ENCODE data around the gene NPVF.

Gene NPVF

DNA sequence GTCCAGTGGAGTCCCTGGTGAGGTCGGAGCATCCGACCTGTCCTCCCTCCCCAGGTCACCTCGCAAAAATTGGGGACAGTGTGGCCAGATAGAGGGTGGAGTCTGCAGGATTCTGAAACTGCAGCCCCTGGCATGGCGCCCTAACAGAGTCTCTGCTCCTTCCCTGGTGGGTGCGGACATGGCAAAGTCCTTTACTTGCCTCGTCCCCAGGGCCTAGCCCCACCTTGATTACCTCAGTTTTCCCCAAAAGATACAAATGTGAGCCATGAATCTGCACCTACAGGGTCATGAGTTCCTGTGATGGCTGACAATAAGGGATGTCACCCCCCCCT is 47.7 kb downstream of the NPVF start:
- H3K4me3 ChIP-seq (replicated peaks; ENCODE audit: low read depth, low read length): peak overlapping the region; percentile 55
- TF ChIP-seq CTCF (IDR thresholded peaks at IDR 0.05; ENCODE audit: low read depth, low read length, missing control alignments): no peak
- DNase-seq (ENCODE audit: extremely low read depth, low read depth): no peak

DNA sequence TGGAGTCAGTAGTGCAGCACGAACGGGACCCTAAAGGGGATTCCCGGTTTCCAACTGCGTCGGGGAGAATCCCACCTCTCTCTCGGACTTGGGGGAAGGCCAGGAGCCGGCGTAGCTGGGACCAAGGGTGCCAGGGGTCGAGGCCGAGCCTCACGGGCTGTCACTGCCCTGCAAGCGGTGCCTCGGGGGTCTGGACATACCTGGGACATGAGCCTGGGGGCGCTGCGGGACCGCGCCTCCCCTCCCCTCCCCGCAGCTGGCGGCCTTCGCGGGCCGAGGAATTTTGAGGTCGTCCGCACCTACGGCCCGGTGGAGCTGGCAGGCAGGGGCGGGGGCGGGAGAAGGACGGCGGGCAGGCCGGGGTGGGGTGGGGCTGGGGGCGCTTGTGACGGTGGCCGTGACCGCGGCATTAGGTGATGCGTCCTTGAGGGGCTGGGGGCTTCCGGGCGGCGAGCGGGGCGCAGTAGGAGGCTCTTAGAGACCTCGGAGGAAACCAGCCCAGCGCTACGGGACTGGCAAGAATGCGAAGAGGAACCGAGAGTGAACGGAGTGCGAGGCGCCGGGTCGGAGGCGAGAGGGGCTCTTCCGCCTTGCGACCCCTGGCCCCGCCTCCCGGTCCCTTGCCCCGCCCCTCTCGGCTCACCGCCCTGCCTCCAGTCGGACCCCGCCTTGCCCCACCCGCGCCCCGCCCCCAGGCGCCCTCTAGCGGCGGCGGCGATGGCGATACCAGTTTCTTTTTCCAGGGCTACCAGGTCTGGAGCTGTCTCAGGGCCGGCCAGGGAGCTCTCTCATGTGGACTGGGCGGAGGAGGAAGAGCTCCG is 48.3 kb downstream of the NPVF start:
- no peak for DNase-seq (ENCODE audit: extremely low read depth, low read depth)
- peak; percentile 61 for TF ChIP-seq CTCF (IDR thresholded peaks at IDR 0.05; ENCODE audit: low read depth, low read length, missing control alignments)
- peak overlapping the region; percentile 55 for H3K4me3 ChIP-seq (replicated peaks; ENCODE audit: low read depth, low read length)

- DNase-seq (ENCODE audit: extremely low read depth, low read depth): no peak
- peak overlapping the region; percentile 55 for H3K4me3 ChIP-seq (replicated peaks; ENCODE audit: low read depth, low read length)
- TF ChIP-seq CTCF (IDR thresholded peaks at IDR 0.05; ENCODE audit: low read depth, low read length, missing control alignments): no peak
Observed at GRCh38 chr7:25179325-25179724, 49.0 kb downstream of the NPVF start.
